Neural progenitor cell (in vitro differentiated cells): ENCODE measurements around the gene C6orf136.

Experiments used
- EZH2phosphoT487 ChIP-seq: fragments of 200-600 bp; sonication (generic); IDR thresholded peaks from 2 replicates; pipeline ENCODE4 v1.6.1; 2017; ENCODE audit warnings: antibody characterized with exemption
- TF ChIP-seq, protein P1 (sequence below): fragments of 200-600 bp; sonication (generic); IDR thresholded peaks from 2 replicates; pipeline ENCODE4 v1.5.1; 2017; ENCODE audit warnings: antibody characterized with exemption, mild to moderate bottlenecking

GRCh38 chr6:30682143-30683117 is 35.5 kb downstream of the C6orf136 start:
- TF ChIP-seq, protein P1, sequence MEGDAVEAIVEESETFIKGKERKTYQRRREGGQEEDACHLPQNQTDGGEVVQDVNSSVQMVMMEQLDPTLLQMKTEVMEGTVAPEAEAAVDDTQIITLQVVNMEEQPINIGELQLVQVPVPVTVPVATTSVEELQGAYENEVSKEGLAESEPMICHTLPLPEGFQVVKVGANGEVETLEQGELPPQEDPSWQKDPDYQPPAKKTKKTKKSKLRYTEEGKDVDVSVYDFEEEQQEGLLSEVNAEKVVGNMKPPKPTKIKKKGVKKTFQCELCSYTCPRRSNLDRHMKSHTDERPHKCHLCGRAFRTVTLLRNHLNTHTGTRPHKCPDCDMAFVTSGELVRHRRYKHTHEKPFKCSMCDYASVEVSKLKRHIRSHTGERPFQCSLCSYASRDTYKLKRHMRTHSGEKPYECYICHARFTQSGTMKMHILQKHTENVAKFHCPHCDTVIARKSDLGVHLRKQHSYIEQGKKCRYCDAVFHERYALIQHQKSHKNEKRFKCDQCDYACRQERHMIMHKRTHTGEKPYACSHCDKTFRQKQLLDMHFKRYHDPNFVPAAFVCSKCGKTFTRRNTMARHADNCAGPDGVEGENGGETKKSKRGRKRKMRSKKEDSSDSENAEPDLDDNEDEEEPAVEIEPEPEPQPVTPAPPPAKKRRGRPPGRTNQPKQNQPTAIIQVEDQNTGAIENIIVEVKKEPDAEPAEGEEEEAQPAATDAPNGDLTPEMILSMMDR, result no peak
- TF ChIP-seq EZH2phosphoT487, result no peak
